ENCODE measurements around the gene GSDMA.
"Not testable (repeated sequence)": the region's sequence is repeated elsewhere in the genome, so short reads cannot be mapped to it uniquely, and the experiment has no call there.

The GSDMA gene

GRCh38 chr17:39999067-39999466 lies 36.3 kb downstream of the GSDMA start:
- DNase-seq = no peak

- DNase-seq = no peak
These were observed 37.4 kb downstream of the GSDMA start for GRCh38 chr17:40000161-40000560.

GRCh38 chr17:40001335-40001734 lies 38.5 kb downstream of the GSDMA start:
- not testable (repeated sequence) for DNase-seq

GRCh38 chr17:40004072-40004471 lies 41.3 kb downstream of the GSDMA start:
- no peak for DNase-seq

- no peak for DNase-seq
These were observed 41.9 kb downstream of the GSDMA start for GRCh38 chr17:40004712-40005111.

- DNase-seq = no peak
These were observed 42.7 kb downstream of the GSDMA start for GRCh38 chr17:40005520-40005919.

- DNase-seq = peak in 1 of 2 experiments; percentile 22
These were observed 48.2 kb downstream of the GSDMA start for GRCh38 chr17:40010946-40011500.

GRCh38 chr17:40012017-40012647 lies 49.3 kb downstream of the GSDMA start:
- not testable (repeated sequence) for DNase-seq

GRCh38 chr17:40014375-40014980 lies 51.7 kb downstream of the GSDMA start:
- DNase-seq = no peak

- DNase-seq = no peak
These were observed 52.5 kb downstream of the GSDMA start, which contains the start of gene CSF3 for GRCh38 chr17:40015005-40015997. Gene CSF3, plus strand, starts transcription at chr17:40015440. Its CDS starts 35 bp downstream, at chr17:40015475.

GRCh38 chr17:40015998-40016985 lies 53.5 kb downstream of the GSDMA start:
- DNase-seq = no peak

- no peak for DNase-seq
These were observed 54.7 kb downstream of the GSDMA start for GRCh38 chr17:40017422-40018080.

- DNase-seq = no peak
These were observed 55.7 kb downstream of the GSDMA start for GRCh38 chr17:40018211-40019121.

- no peak for DNase-seq
These were observed 56.6 kb downstream of the GSDMA start for GRCh38 chr17:40019140-40019991.

- no peak for DNase-seq
These were observed 57.3 kb downstream of the GSDMA start for GRCh38 chr17:40020146-40020545.

GRCh38 chr17:40021451-40021971 lies 58.7 kb downstream of the GSDMA start:
- no peak for DNase-seq

- DNase-seq = no peak
These were observed 59.7 kb downstream of the GSDMA start for GRCh38 chr17:40022497-40022896.

GRCh38 chr17:40022961-40023541 lies 60.2 kb downstream of the GSDMA start:
- DNase-seq = no peak
